Adipocyte (in vitro differentiated cells): ENCODE results near the gene GGA2.
A peak's percentile ranks its signal among the peaks of the same experiment; 100 is the strongest.

ENCODE experiments used
- DNase-seq: peaks from one replicate; pipeline ENCODE4 v3.0.0-alpha.2; 2015; ENCODE audit warnings: low read depth
- H3K27me3 ChIP-seq: replicated peaks from 2 replicates; pipeline ENCODE4 v1.7.0; 2013; ENCODE audit warnings: mild to moderate bottlenecking, low read length, moderate library complexity; ENCODE audit not compliant: control insufficient read depth, insufficient read depth
- H3K36me3 ChIP-seq: 2 replicates; pipeline ENCODE4 v1.7.0; 2013; ENCODE audit warnings: low read length, mild to moderate bottlenecking, moderate library complexity; ENCODE audit not compliant: control insufficient read depth, insufficient read depth, severe bottlenecking
- H3K4me1 ChIP-seq: 2 replicates; pipeline ENCODE4 v1.7.0; 2013; ENCODE audit warnings: mild to moderate bottlenecking, low read length, moderate library complexity; ENCODE audit not compliant: control insufficient read depth, insufficient read depth
- H3K4me3 ChIP-seq: 2 replicates; pipeline ENCODE4 v1.7.0; 2013; ENCODE audit warnings: mild to moderate bottlenecking, low read length, moderate library complexity
- H3K9ac ChIP-seq: 2 replicates; pipeline ENCODE4 v1.7.0; 2013; ENCODE audit warnings: mild to moderate bottlenecking, low read length, moderate library complexity
- H3K9me3 ChIP-seq: 2 replicates; pipeline ENCODE4 v1.7.0; 2013; ENCODE audit warnings: mild to moderate bottlenecking, low read length, moderate library complexity; ENCODE audit not compliant: control insufficient read depth

GGA2 gene

GRCh38 chr16:23500212-23500861 is 10.0 kb downstream of the GGA2 start:
- H3K27me3 ChIP-seq, result no peaks in the 10 kb centered on the region
- H3K4me1 ChIP-seq, result peaks cover 55% of the 10 kb centered on the region
- H3K36me3 ChIP-seq, result peaks cover 3% of the 10 kb centered on the region
- no peak for DNase-seq
- no peak overlapping the region for H3K4me3 ChIP-seq
- H3K9me3 ChIP-seq, result no peaks in the 10 kb centered on the region
- H3K9ac ChIP-seq, result no peak overlapping the region

- Histone ChIP-seq H3K4me3 (no peak overlapping the region), H3K9me3 (no peaks in the 10 kb centered on the region), H3K4me1 (peaks cover 49% of the 10 kb centered on the region), H3K36me3 (peaks cover 7% of the 10 kb centered on the region), H3K27me3 (no peaks in the 10 kb centered on the region), H3K9ac (no peak overlapping the region)
- no peak for DNase-seq
These were observed 10.5 kb downstream of the GGA2 start for GRCh38 chr16:23499801-23500200.

GRCh38 chr16:23498863-23499262 is 11.4 kb downstream of the GGA2 start:
- no peak for DNase-seq
- peaks cover 41% of the 10 kb centered on the region for H3K4me1 ChIP-seq
- no peak overlapping the region for H3K9ac ChIP-seq
- peaks cover 14% of the 10 kb centered on the region for H3K36me3 ChIP-seq
- no peak overlapping the region for H3K4me3 ChIP-seq
- no peaks in the 10 kb centered on the region for H3K9me3 ChIP-seq
- H3K27me3 ChIP-seq, result no peaks in the 10 kb centered on the region

GRCh38 chr16:23497543-23497868 is 12.8 kb downstream of the GGA2 start:
- H3K4me3 ChIP-seq, result peak overlapping the region; percentile 58
- no peaks in the 10 kb centered on the region for H3K27me3 ChIP-seq
- H3K36me3 ChIP-seq, result peaks cover 28% of the 10 kb centered on the region
- no peaks in the 10 kb centered on the region for H3K9me3 ChIP-seq
- peak overlapping the region; percentile 72 for H3K9ac ChIP-seq
- no peak for DNase-seq
- H3K4me1 ChIP-seq, result peaks cover 39% of the 10 kb centered on the region

- H3K9me3 ChIP-seq, result no peaks in the 10 kb centered on the region
- H3K27me3 ChIP-seq, result no peaks in the 10 kb centered on the region
- peak overlapping the region; percentile 58 for H3K4me3 ChIP-seq
- H3K4me1 ChIP-seq, result peaks cover 34% of the 10 kb centered on the region
- peaks cover 31% of the 10 kb centered on the region for H3K36me3 ChIP-seq
- no peak for DNase-seq
- H3K9ac ChIP-seq, result peak overlapping the region; percentile 72
These were observed 13.3 kb downstream of the GGA2 start for GRCh38 chr16:23496821-23497542.

GRCh38 chr16:23495671-23496070 is 14.6 kb downstream of the GGA2 start:
- no peak for DNase-seq
- Histone ChIP-seq H3K4me1 (peaks cover 21% of the 10 kb centered on the region), H3K4me3 (no peak overlapping the region), H3K9ac (no peak overlapping the region), H3K9me3 (no peaks in the 10 kb centered on the region), H3K27me3 (no peaks in the 10 kb centered on the region), H3K36me3 (peaks cover 36% of the 10 kb centered on the region)

- no peak overlapping the region for H3K9ac ChIP-seq
- H3K27me3 ChIP-seq, result no peaks in the 10 kb centered on the region
- peaks cover 15% of the 10 kb centered on the region for H3K4me1 ChIP-seq
- H3K9me3 ChIP-seq, result no peaks in the 10 kb centered on the region
- no peak overlapping the region for H3K4me3 ChIP-seq
- H3K36me3 ChIP-seq, result peaks cover 48% of the 10 kb centered on the region
- DNase-seq, result no peak
These were observed 16.1 kb downstream of the GGA2 start for GRCh38 chr16:23494188-23494587.

- Histone ChIP-seq H3K36me3 (peaks cover 70% of the 10 kb centered on the region), H3K4me1 (peaks cover 4% of the 10 kb centered on the region), H3K4me3 (no peak overlapping the region), H3K9me3 (no peaks in the 10 kb centered on the region), H3K27me3 (no peaks in the 10 kb centered on the region), H3K9ac (no peak overlapping the region)
- DNase-seq, result no peak
These were observed 18.6 kb downstream of the GGA2 start for GRCh38 chr16:23491490-23492391.

- Histone ChIP-seq H3K36me3 (peaks cover 84% of the 10 kb centered on the region), H3K4me1 (no peaks in the 10 kb centered on the region), H3K9ac (no peak overlapping the region), H3K9me3 (no peaks in the 10 kb centered on the region), H3K27me3 (no peaks in the 10 kb centered on the region), H3K4me3 (no peak overlapping the region)
- no peak for DNase-seq
These were observed 23.8 kb downstream of the GGA2 start for GRCh38 chr16:23486480-23486879.

GRCh38 chr16:23485841-23486240 is 24.5 kb downstream of the GGA2 start:
- no peaks in the 10 kb centered on the region for H3K9me3 ChIP-seq
- no peak overlapping the region for H3K9ac ChIP-seq
- H3K4me3 ChIP-seq, result no peak overlapping the region
- DNase-seq, result no peak
- H3K27me3 ChIP-seq, result no peaks in the 10 kb centered on the region
- no peaks in the 10 kb centered on the region for H3K4me1 ChIP-seq
- peaks cover 87% of the 10 kb centered on the region for H3K36me3 ChIP-seq

GRCh38 chr16:23485257-23485614 is 25.1 kb downstream of the GGA2 start:
- no peak for DNase-seq
- no peak overlapping the region for H3K4me3 ChIP-seq
- no peak overlapping the region for H3K9ac ChIP-seq
- no peaks in the 10 kb centered on the region for H3K27me3 ChIP-seq
- H3K9me3 ChIP-seq, result no peaks in the 10 kb centered on the region
- H3K4me1 ChIP-seq, result no peaks in the 10 kb centered on the region
- H3K36me3 ChIP-seq, result peaks cover 90% of the 10 kb centered on the region
